GM21723 (cell line): ENCODE data around the gene KCNA10.
"Not testable (repeated sequence)": the region's sequence is repeated elsewhere in the genome, so short reads cannot be mapped to it uniquely, and the experiment has no call there.

ENCODE experiments used
- ATAC-seq: cut with Tn5 transposase; IDR thresholded peaks from one replicate; pipeline ENCODE4 v1.9.1; 2021; ENCODE audit warnings: mild to moderate bottlenecking, moderate library complexity; ENCODE audit not compliant: unreplicated experiment

The KCNA10 gene

DNA sequence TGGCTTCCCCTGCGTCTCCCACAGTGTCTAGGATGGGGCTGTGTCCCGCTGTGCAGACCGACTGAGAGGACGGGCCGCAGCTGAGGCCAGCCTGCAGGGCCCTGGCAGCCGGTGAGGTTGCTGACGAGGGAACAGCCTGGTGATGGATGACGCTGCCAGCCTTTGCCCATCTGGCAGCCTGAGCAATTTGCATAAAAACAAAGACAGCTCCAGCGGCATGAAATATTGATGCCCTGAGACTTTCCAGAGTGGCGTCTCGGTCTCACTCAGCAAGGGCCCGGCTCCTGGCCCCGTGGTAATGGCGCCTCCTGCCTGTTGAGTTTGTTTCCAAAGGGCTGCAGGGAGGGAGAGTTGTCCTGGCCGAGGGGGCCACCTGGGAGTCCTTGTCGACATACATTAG lies 19.1 kb upstream of the KCNA10 start:
- no peak for ATAC-seq

DNA sequence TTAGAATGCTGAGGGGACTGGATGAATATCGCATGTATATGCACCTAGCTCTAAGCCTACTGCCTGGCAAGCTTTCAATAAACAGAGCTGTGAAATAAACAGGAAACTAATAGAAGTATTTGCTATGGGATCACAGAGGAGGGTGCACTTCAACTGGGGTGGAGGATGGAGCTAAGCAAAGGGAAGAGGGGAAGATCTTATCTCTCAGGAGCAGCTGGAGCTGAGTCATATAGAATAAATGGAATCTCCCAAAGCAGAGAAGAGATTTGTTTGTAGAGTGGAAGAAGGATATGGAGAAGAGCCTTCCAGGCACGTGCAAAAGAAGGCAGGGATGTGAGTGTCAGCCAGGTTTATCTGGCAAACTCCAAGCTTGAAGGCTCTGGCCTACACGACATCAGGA lies 17.0 kb upstream of the KCNA10 start:
- no peak for ATAC-seq

DNA sequence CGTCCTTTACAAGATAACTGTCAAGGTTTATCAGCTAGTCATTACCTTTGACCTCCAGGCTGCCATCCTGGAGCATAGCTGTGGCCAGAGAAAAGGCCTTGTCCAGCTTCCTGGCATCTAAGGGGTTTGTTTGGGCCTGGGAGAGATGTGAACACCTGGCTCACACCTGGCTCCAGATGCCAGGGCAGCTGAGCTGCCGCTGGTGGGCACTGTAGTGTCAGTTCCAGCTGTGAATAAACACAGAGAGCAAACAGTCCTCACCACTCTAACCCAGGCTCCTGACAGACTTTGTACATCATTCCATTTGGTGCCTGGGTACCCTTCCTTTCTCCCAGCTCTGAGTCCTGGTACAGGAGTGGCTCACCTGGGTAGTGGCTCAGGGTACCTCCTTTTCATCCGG lies 14.3 kb upstream of the KCNA10 start:
- ATAC-seq: no peak

DNA sequence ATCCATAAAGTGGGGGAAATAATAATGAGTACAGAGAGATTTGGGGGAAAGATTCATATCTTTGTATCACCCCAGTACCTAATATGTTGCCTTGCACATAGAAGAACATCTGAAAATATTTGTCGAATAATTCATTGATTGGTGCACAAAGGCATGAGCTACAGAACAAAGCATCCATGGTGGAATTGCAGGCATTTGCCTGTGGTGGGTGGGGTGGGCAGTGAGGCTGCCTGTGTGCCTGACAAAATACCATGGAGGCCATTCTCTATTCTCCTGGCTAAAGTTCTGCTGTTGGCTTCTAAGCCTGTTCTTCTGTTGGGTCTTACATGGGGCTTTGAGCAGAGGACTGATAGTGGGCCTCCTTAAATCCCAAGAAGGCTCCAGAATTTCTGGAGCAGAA lies 10.0 kb upstream of the KCNA10 start:
- no peak for ATAC-seq

DNA sequence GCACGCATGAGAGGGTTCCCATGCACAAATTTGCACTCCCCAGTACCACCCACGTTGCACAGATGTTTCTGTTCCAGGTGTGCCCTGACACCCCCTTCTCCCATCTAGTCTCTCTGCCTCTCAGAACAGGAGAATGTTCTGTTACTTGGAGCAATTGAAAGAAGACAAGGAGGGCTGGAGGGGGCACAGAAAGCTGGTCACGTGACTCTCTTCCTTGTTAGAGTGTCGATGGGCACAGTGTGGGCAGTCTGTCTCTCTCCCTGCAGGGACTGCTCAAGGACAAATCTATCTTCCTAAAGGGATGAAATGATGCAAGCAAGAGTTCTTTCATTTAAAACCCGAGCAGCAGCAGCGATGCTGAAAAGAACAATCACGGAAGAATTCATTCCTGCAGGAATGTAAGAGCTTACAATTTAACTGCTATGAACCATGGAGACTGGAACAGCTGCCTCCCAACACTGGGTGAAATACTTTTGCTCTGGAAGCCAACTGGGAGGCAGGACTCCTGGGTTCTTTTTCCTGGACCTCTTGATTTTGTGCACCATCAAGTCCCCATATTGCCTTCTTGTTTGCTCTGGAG lies 7.3 kb upstream of the KCNA10 start:
- no peak for ATAC-seq

DNA sequence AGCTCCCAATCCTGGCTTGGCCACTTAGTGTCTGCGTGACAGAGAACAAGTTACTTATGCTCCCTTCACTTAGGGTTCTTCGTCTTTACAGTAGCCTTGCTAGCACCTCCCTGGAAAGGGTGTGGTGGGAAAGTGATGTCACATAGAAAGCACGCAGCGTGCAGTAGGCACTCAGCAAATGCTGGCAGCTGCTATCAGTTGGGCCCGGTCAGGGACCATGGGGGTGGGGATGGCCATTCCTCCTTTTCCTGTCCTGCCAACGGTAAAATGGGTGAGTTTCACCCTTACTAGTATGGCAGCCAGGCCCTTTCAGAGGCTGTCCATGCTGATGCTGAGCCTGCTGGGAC lies 6.2 kb upstream of the KCNA10 start:
- ATAC-seq: no peak

- ATAC-seq: peak; percentile 63
Measured at GRCh38 chr1:110524311-110525248, 5.6 kb upstream of the KCNA10 start.

- no peak for ATAC-seq
Measured at GRCh38 chr1:110523011-110523410, 4.0 kb upstream of the KCNA10 start.

DNA sequence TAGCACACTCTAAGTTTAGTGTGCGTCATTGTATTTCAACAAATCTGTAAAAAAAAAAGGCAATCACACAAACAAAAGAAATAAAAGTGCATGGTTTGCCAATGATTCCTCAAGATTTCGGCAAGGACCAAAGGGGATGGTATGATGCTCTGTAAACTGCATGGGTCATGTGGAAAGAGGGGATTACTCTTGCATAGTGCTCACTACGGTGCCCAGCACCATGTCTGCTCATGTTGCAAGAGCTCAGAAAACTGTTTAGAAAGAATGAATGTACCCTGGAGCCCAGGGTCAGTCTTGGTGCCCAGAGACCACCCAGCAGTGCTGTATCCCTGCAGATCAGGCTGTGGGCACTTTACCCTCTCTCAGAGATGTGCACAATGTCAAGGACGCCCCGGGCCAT lies 3.6 kb upstream of the KCNA10 start:
- no peak for ATAC-seq

DNA sequence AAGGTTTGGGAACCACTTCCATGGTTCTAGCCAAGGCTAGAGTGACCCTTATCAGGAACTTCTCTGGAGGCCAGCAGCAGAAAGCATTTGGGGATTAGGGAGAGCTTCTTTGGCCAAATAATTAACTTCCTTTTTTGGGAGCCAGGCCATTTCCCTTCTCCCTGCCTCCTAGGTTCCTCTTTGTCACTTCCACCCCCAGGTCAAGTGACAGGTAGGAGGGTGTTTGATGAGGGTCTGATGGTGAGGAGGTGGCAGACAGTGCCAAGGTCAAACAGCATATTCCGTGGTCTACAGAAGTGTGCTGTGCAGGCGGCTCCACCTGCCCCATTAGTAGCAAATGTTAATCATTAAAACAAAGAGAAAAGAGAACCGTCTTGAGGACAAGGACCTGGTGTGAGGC lies 1.9 kb upstream of the KCNA10 start:
- no peak for ATAC-seq

DNA sequence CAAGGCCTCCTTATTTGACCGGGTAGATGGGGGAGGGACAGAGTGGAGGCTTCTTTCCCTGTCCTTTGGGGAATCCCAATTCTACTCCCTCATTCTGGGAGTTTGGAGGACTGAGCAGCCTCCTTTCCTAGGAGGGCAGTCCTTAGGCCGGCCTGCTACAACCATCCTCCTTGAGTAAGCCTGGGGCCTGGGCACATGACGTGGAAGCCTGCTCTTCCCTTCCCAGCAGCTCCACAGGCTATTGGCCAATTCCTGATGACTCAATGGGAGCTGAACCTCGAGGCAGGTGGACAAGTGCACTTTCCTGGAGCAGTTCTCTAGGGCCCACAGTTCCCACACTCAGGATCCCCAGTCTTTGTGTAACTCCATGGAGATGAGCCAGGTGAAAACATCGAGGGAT lies 3.1 kb downstream of the KCNA10 start:
- ATAC-seq: no peak

DNA sequence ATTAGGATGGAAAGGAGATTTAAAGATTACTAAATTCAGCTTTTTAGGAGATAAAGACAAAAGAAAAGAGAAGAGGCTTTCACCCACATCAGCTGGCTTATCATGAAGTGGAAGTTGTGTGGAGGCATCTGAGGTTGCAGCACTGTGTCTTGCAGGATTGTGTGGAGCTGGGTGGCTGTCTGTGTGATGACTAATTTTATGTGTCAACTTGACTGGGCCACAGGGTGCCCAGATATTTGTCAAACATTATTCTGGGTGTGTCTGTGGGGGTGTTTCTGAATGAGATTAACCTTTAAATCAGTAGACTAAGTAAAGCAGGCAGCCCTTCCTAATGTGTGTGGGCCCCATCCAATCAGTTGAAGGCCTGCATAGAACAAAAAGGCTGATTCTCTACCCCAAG lies 3.9 kb downstream of the KCNA10 start:
- no peak for ATAC-seq

GRCh38 chr1:110513511-110513910 lies 5.5 kb downstream of the KCNA10 start:
- ATAC-seq: no peak

GRCh38 chr1:110511436-110511835 lies 7.5 kb downstream of the KCNA10 start:
- ATAC-seq: no peak

GRCh38 chr1:110510921-110511320 lies 8.1 kb downstream of the KCNA10 start:
- ATAC-seq: not testable (repeated sequence)

DNA sequence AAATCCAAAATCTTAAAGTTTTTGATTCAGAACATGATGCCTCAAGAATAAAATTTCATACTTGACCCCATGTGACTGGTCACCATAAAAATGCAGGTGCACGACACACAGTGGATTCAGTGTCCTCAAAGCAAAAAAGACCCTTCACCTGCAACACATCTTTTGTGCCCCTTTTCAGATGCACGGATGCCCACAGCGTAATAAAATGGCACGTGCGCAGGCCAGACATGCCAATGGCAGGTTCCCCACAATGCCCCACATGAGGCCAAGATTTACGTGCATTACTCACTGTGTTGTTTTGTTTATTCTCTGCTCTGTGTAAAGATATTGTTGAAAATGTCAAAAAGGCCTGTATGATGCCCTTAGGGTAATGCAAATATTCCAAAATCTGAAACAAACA lies 9.3 kb downstream of the KCNA10 start:
- ATAC-seq: no peak

- no peak for ATAC-seq
Measured at GRCh38 chr1:110508028-110508940, 10.7 kb downstream of the KCNA10 start.

- no peak for ATAC-seq
Measured at GRCh38 chr1:110506541-110506940, 12.4 kb downstream of the KCNA10 start.

DNA sequence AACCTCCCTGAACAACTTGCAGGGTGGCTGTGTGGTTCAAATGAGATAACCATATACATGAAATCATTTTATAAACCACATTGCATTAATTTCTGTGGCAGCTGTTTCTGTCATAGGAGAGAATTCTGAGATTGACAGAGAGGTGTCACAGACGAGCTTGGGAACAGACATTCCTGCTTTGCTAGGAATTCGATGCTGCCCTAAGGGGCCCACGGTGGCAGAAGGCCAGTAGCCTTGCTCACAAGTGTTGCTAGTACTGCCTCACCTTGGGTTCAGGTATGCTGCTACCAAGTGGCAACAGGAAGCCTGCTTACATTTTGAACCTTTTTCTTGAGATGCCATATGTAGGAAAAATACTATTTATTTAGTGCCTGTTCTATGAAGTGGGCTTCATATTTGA lies 13.4 kb downstream of the KCNA10 start:
- ATAC-seq: no peak

DNA sequence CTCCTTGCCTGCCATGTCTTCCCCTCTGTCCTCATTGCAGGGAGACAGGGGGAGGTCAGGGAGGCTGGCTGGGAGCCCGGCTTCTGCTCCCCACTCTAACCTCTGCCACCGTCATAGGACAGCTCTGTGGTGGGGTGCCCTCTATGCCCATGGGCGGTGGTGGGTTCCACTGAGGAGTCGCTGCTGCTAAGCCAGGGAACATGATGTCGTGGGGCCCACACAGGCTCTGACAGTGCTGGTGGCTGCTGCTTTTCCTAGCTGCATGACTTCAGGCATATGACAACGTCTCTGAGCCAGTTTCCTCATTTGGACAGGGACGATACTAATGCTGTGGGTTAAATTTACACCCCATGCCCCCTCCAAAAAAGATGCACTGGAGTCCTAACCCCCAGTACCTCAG lies 14.7 kb downstream of the KCNA10 start:
- no peak for ATAC-seq

GRCh38 chr1:110503471-110503870 lies 15.5 kb downstream of the KCNA10 start:
- ATAC-seq: no peak
